HG02610 (cell line): ENCODE measurements around the gene WDR35.

Experiments used
- ATAC-seq: cut with Tn5 transposase; IDR thresholded peaks from one replicate; pipeline ENCODE4 v1.9.1; 2021; ENCODE audit warnings: mild to moderate bottlenecking, moderate library complexity; ENCODE audit not compliant: unreplicated experiment

WDR35 gene

DNA sequence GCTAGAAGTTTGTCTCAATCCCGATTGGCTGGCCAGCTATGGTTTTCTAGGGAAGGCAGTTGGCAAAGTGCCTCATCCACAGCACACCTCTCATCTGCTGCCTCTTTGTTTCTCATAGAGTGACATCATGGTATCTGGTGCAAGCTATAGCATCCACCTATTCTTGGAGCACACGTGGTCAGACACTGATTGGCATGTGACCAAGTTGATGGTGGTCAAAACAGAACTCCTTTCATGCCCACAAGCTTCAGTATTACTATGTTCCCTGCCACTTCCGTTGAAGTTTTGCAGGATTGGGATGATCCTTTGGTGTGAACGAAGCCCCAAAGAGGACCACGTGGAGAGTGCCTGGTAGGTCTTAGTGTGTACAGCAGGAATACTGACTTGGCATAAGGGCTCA lies 116.9 kb downstream of the WDR35 start:
- no peak for ATAC-seq

DNA sequence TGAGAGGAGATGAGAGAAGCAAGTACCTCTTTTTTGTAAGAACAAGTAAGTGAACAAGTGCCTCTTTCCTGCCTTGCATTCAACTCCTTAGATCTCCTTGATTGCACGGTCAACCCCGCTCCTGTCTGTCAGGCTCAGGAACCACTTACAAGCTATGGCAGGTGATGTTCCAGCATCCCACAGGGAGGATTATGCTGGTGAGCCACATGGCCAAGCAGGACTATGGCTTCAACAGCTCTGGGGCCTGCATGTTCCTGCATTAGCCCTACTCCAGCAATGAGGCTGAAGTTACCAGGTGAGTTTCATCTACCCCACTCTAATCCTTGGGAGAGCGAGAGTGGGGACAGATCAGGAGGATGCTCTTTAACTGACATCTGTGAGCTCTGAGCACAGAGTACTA lies 117.6 kb downstream of the WDR35 start:
- no peak for ATAC-seq

GRCh38 chr2:19871836-19872235 lies 118.1 kb downstream of the WDR35 start:
- no peak for ATAC-seq

DNA sequence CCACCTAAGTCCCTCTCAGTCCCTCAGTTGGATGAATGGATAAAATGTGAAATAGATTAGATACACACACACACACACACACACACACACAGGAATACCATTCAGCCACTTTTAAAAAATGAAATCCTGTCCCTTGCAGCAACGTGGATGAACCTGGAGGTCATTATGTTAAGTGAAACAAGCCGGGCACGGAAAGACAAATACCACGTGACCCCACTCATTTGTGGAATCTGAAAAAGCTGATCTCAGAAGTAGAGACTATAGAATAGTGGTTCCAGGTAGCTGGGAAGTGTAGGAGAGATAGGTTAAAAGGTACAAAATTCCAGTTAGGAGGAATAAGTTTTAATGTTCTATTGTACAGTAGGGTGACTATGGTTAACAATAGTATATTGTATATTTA lies 119.1 kb downstream of the WDR35 start:
- no peak for ATAC-seq

GRCh38 chr2:19868701-19869580 lies 121.0 kb downstream of the WDR35 start:
- peak; percentile 66 for ATAC-seq

DNA sequence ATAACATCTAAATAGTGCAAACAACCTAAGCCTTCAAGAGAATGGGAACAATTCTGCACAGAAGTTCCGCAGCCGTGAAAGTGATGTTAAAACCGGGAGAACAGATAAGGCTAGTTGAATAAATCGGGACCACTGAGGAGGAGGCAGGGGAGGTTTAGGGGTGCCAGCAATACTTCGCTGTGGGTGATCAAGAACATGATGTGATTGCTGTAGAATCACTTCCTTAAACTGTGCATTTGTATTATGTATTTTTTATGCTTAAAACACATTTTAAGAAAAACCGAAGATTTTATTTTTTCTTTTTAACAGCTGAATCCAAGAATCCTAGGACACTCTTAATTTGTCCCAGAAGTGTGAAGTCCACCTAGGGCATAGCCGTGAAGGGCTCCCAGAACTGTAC lies 121.7 kb downstream of the WDR35 start:
- no peak for ATAC-seq

DNA sequence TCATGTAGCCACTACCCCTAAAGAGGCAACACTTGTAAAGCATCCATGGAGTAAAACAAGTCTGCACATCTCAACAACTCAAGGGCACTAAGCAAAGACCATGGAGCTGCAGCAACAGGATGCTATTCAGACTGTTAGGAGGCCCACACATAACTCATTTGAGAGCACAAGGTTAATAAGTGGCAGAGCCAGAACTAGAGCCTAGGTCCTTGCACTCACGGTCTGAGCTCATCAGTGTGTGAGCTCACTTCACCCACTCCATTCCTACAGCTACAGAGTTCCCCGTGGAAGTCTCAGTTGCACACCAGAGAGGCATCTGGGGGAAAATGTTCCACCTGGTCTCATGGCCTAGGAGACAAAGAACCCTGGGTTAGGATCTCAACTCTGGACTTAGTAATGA lies 123.1 kb downstream of the WDR35 start:
- ATAC-seq, result no peak

DNA sequence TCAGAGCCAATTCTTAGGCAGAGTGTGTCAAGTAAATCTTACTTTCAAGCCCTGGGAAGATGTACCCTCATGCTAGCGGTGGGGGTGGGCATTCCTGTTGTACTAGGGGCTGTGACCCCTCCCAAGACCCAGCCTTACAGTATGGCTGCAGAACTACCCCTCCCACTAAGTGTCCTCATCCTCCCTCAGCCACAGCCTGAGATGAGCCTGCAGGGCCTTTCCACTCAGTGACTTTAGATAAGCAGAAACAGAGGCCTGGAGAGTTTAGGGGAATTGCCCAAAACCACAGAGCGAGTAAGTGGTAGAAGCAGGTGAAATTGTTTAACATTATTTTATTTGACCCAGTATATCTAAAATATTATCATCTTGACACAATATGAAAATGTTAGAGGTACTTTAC lies 124.8 kb downstream of the WDR35 start:
- peak; percentile 73 for ATAC-seq

DNA sequence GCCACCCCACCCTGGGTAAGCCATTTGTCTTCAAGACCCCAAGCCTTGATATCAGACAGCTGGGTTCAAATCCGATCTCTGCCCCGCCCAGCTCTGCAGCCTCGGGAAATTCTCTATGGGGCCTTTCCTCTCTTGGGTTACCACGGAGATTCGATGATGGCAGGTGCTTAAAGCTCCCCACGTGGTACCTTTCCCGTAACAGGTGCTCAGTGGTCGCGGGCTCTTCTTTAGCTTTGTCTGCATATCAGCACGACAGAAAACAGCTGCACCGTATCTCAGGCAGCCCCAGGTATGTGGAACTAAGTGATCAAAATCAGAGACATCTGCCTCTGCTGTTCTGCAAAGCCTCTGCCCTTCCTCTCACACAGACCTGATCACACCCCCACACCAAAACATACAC lies 125.5 kb downstream of the WDR35 start:
- no peak for ATAC-seq

DNA sequence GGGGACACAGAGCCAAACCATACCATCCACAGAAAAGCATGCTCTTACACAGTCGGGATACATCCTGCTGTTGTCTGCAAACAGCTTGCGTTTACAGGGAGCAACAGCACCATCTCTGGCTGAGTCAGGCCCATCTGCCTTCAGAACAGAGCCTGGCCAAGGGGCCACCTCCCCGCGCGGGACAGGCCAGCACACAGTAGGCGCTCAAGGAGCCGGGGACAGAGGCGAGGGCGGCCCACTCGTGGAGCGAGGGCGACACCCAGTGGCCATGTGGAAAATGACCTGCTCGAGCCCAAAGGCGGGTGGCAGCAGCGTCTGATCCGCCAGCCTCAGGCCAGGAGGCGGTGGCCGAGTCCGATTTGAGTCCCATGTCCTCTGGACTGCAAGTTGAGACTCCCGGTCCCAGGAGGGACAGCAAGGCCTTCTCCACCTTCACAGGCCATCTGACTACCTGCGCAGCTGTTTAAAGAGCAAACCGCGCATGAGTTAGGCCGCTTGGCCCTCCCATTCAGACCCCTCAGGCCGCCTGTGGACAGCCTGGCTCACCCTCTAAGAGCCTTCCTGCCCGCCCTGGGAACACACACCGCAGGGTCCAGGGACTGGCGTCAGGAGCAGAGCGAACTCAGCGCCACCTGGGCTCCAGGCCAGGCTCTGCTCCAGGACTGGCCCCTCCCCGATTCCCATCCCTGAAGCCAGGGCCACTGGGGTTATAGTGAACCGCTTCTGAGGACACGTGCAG lies 126.4 kb downstream of the WDR35 start:
- peak; percentile 62 for ATAC-seq

DNA sequence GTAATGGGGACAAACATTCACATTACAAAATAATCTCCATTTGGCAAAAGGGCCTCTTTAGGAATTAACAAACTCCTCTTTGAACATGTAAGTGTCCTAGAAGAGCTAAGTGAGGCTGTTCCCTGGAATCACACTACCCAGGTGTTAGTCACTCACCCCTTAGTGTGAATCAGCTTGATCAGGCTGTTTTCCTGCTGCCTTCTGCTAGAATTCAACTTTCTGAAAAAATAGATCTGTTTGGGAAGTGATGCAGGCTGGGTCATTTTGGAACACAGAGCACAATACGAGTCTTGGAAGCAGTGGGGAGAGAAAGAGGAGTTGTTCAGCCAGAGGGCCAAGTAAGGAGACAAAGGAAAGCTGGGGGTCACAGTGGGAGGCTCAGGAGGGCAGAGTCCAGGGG lies 128.1 kb downstream of the WDR35 start:
- ATAC-seq, result no peak
